ENCODE results near the gene NRCAM.

DNA sequence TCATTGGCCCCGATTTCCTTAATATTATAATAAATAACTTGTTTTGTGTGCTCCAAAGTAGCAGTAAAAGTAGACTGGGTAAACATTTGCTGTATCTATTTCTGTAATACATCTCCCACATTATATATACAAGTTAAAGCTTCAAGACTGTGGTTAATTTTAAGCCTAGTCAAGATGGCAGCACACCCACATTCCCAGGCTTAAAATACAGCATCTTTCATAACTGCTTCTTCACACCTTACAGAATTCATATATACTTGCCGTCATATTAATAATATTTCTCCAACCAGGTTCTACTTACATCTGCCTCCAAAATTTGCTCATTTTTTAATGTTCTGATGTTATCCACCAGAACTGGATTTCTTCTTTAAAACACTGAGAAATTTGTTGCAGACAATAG lies 85.6 kb downstream of the NRCAM start:
- TF ChIP-seq, protein P1, sequence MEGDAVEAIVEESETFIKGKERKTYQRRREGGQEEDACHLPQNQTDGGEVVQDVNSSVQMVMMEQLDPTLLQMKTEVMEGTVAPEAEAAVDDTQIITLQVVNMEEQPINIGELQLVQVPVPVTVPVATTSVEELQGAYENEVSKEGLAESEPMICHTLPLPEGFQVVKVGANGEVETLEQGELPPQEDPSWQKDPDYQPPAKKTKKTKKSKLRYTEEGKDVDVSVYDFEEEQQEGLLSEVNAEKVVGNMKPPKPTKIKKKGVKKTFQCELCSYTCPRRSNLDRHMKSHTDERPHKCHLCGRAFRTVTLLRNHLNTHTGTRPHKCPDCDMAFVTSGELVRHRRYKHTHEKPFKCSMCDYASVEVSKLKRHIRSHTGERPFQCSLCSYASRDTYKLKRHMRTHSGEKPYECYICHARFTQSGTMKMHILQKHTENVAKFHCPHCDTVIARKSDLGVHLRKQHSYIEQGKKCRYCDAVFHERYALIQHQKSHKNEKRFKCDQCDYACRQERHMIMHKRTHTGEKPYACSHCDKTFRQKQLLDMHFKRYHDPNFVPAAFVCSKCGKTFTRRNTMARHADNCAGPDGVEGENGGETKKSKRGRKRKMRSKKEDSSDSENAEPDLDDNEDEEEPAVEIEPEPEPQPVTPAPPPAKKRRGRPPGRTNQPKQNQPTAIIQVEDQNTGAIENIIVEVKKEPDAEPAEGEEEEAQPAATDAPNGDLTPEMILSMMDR (IDR thresholded peaks at IDR 0.05) = no peak
- no peak for TF ChIP-seq POLR2A (IDR thresholded peaks at IDR 0.05)

Data from vagina (tissue), 2 donors.